HG03460 (cell line): ENCODE results near the gene MYOZ3.

Source experiments
- ATAC-seq: cut with Tn5 transposase; IDR thresholded peaks from one replicate; pipeline ENCODE4 v1.9.1; 2021; ENCODE audit not compliant: unreplicated experiment

MYOZ3 gene

DNA sequence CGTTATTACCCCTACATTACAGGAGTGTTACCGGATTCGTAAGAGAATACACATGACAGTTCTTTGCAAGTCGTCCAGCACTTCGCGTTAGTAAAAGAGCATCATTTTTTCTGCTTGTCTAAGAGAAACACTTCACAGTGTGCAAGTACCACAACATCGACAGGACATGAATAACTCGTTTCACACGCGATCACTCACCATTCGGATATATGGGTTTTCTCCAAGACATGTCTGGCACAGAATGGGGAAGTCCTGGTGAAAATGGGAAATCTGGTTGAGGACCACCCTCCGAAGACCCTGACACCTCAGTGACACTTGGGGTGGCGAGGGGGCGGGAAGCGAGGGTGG, 39.2 kb downstream of the MYOZ3 start:
- no peak for ATAC-seq

DNA sequence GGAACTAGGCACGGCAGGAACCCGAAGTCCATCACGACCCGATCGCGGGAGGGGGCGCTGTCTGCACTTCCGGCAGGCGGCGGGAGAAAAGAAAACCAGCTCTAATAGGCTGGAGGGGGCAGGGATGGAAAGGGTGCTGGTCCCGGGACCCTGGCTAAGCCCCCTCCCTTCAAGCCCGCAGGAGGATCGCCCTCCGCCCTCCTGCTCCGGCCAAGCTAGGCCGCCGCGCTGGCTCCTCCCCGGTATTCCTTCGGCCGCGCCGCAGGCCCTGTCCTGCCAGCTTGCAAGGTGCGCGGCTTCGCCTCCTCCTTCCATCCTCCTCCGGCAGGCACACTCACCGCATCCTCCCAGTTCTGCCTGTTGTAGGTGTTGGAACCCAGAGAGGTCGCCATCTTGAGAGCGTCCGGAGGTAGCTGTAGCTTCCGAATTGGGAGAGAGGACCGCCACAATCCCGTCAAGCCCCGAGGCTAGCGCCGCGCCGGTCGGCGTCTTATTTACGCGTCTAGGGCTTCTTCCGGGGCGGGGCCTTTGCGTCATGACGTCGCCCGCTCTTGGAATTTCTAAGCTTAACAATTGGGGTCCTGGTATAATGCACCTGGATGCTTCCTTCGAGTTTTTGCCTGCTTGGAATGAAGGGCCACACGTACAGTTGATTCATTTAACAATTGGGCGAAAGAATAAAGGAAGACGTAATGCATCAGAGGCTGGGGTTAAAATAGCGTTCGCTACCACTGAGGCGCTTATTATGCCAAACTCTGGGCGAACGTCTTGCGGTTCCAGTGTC, 39.7 kb downstream of the MYOZ3 start, which contains the start of gene RBM22:
TSS of gene RBM22 (minus strand) at position 469 of the 784 bp plus-strand sequence. CDS start at position 392, 77 bp downstream.
- ATAC-seq = peak; percentile 98

- ATAC-seq = no peak
Measured at GRCh38 chr5:150703762-150704161, 42.7 kb downstream of the MYOZ3 start.

GRCh38 chr5:150706776-150707390, 45.8 kb downstream of the MYOZ3 start:
- no peak for ATAC-seq

- ATAC-seq = no peak
Measured at GRCh38 chr5:150710165-150710564, 49.1 kb downstream of the MYOZ3 start.

DNA sequence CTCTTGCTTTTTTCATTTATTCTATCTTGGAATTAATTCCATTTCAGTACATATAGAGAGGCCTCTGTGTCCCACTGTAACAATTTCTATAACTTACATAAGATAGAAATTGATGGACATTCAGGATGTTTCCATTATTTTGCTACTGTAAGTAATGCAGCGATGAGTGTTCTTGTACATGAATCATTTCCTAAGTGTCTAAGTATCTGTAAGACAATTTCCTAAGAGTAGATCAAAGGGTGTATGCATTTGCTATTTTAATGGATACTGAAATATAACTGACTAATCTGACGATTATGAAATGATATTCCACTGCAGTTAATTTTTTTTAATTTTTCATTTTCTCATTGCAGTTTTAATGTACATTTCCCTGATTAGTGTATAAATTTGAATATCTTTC, 62.8 kb downstream of the MYOZ3 start:
- ATAC-seq = no peak
